Esophagus (tissue), 2 donors: ENCODE data around the gene EIF3D. TPM values are rescaled to one million over a fixed set of nuclear protein-coding genes. Genes with fewer than 3 reads are reported as not detected.

Experiments
- H3K27ac ChIP-seq, 2 donors: one replicate each; pipeline ENCODE4 v1.5.1; 2013; ENCODE audit warnings: low read depth in 2 of 2, mild to moderate bottlenecking in 2 of 2, inconsistent platforms in 1 of 2, low read length in 1 of 2, moderate library complexity in 1 of 2
- H3K27me3 ChIP-seq, 2 donors: one replicate each; pipeline ENCODE4 v1.6.1; 2013; ENCODE audit warnings: low read length in 2 of 2, control low read depth in 1 of 2, mild to moderate bottlenecking in 1 of 2; ENCODE audit not compliant: insufficient read depth in 2 of 2, control insufficient read depth in 1 of 2
- H3K36me3 ChIP-seq, 2 donors: one replicate each; pipeline ENCODE4 v1.6.1; 2013; ENCODE audit warnings: low read length in 1 of 2; ENCODE audit not compliant: control insufficient read depth in 2 of 2, insufficient read depth in 2 of 2
- H3K4me1 ChIP-seq, 2 donors: one replicate each; pipeline ENCODE4 v1.6.1; 2013; ENCODE audit warnings: low read length in 1 of 2; ENCODE audit not compliant: control insufficient read depth in 2 of 2, insufficient read depth in 2 of 2
- H3K4me3 ChIP-seq, 2 donors: one replicate each; pipeline ENCODE4 v1.5.1; 2013; ENCODE audit warnings: low read length in 2 of 2, mild to moderate bottlenecking in 2 of 2, low read depth in 1 of 2, moderate library complexity in 1 of 2
- H3K9me3 ChIP-seq, 2 donors: one replicate each; pipeline ENCODE4 v1.6.1; 2013; ENCODE audit warnings: mild to moderate bottlenecking in 2 of 2, low read depth in 1 of 2, low read length in 1 of 2, moderate library complexity in 1 of 2; ENCODE audit not compliant: control insufficient read depth in 2 of 2, insufficient read depth in 1 of 2
- WGBS, 2 donors: extraction: QIAGEN DNeasy Blood & Tissue Kit; methylation state at CpG; one replicate each; pipeline ENCODE4 v1.1.7; 2013; 5-methylcytosine and 5-hydroxymethylcytosine counted together
- polyA plus RNA-seq, 2 donors: library from polyadenylated mRNA; stranded (reverse); fragments of 200-250 nt; gene quantifications; one replicate each; pipeline ENCODE4 v1.2.3, GENCODE V29; 2013
- donor health status: healthy with polysubstance abuse.
- donor health status: Bipolar disorder and iron deficiency.

EIF3D gene
- polyA plus RNA-seq, 2 donors = 129 to 194 TPM

- H3K4me1 ChIP-seq = peaks cover 2 to 7% of the 10 kb centered on the region in 2 donors
- peak overlapping the region; percentile 54 to 83 for H3K27ac ChIP-seq
- no peak overlapping the region for H3K4me3 ChIP-seq
- H3K27me3 ChIP-seq = no peaks in the 10 kb centered on the region
- WGBS, 2 donors = 51 to 63% methylated on average over 10 of the region's 10 CpGs
- no peaks in the 10 kb centered on the region for H3K9me3 ChIP-seq
- peaks cover 3 to 30% of the 10 kb centered on the region in 2 donors for H3K36me3 ChIP-seq
Measured at GRCh38 chr22:36470994-36471331, 58.0 kb downstream of the EIF3D start.

- peaks cover 6 to 13% of the 10 kb centered on the region in 2 donors for H3K4me1 ChIP-seq
- no peaks in the 10 kb centered on the region for H3K27me3 ChIP-seq
- no peaks in the 10 kb centered on the region for H3K9me3 ChIP-seq
- H3K36me3 ChIP-seq = peaks cover 3 to 29% of the 10 kb centered on the region in 2 donors
- no peak overlapping the region for H3K4me3 ChIP-seq
- WGBS, 2 donors = 36% methylated on average over 14 of the region's 14 CpGs
- peak overlapping the region; percentile 54 to 83 for H3K27ac ChIP-seq
Measured at GRCh38 chr22:36470162-36470993, 58.6 kb downstream of the EIF3D start.

GRCh38 chr22:36469094-36469710, 59.8 kb downstream of the EIF3D start:
- H3K36me3 ChIP-seq = peaks cover 0 to 25% of the 10 kb centered on the region in 2 donors
- H3K27ac ChIP-seq = peak overlapping the region in 1 of 2 donors; percentile 62
- no peak overlapping the region for H3K4me3 ChIP-seq
- H3K27me3 ChIP-seq = no peaks in the 10 kb centered on the region
- H3K4me1 ChIP-seq = peaks cover 6 to 21% of the 10 kb centered on the region in 2 donors
- 79 to 80% methylated on average over 14 of the region's 14 CpGs for WGBS, 2 donors
- no peaks in the 10 kb centered on the region for H3K9me3 ChIP-seq

GRCh38 chr22:36467946-36468345, 61.0 kb downstream of the EIF3D start:
- Histone ChIP-seq H3K4me1 (peaks cover 6 to 21% of the 10 kb centered on the region in 2 donors), H3K4me3 (no peak overlapping the region), H3K27me3 (no peaks in the 10 kb centered on the region), H3K9me3 (no peaks in the 10 kb centered on the region), H3K36me3 (peaks cover 0 to 17% of the 10 kb centered on the region in 2 donors), H3K27ac (peak overlapping the region; percentile 15 to 95)
- 72 to 78% methylated on average over 7 of the region's 7 CpGs for WGBS, 2 donors

GRCh38 chr22:36467042-36467810, 61.7 kb downstream of the EIF3D start:
- peaks cover 0 to 13% of the 10 kb centered on the region in 2 donors for H3K36me3 ChIP-seq
- peak overlapping the region; percentile 15 to 95 for H3K27ac ChIP-seq
- H3K9me3 ChIP-seq = no peaks in the 10 kb centered on the region
- WGBS, 2 donors = 66 to 67% methylated on average over 14 of the region's 14 CpGs
- peaks cover 6 to 22% of the 10 kb centered on the region in 2 donors for H3K4me1 ChIP-seq
- H3K27me3 ChIP-seq = no peaks in the 10 kb centered on the region
- H3K4me3 ChIP-seq = no peak overlapping the region

- Histone ChIP-seq H3K4me1 (peaks cover 6 to 27% of the 10 kb centered on the region in 2 donors), H3K27me3 (no peaks in the 10 kb centered on the region), H3K36me3 (peaks cover 0 to 11% of the 10 kb centered on the region in 2 donors), H3K27ac (peak overlapping the region; percentile 86 to 95), H3K9me3 (no peaks in the 10 kb centered on the region), H3K4me3 (no peak overlapping the region)
- 76 to 81% methylated on average over 7 of the region's 7 CpGs for WGBS, 2 donors
Measured at GRCh38 chr22:36466258-36466657, 62.7 kb downstream of the EIF3D start.

- Histone ChIP-seq H3K4me3 (no peak overlapping the region), H3K36me3 (peaks cover 0 to 9% of the 10 kb centered on the region in 2 donors), H3K4me1 (peaks cover 6 to 25% of the 10 kb centered on the region in 2 donors), H3K27ac (peak overlapping the region; percentile 86 to 95), H3K27me3 (no peaks in the 10 kb centered on the region), H3K9me3 (no peaks in the 10 kb centered on the region)
- WGBS, 2 donors = 29 to 30% methylated on average over 25 of the region's 25 CpGs
Measured at GRCh38 chr22:36465232-36466021, 63.5 kb downstream of the EIF3D start.

- H3K27me3 ChIP-seq = no peaks in the 10 kb centered on the region
- H3K4me1 ChIP-seq = peaks cover 6 to 23% of the 10 kb centered on the region in 2 donors
- WGBS, 2 donors = 66 to 72% methylated on average over 20 of the region's 20 CpGs
- no peak overlapping the region for H3K4me3 ChIP-seq
- H3K36me3 ChIP-seq = peaks cover 0 to 9% of the 10 kb centered on the region in 2 donors
- H3K9me3 ChIP-seq = no peaks in the 10 kb centered on the region
- peak overlapping the region; percentile 86 to 95 for H3K27ac ChIP-seq
Measured at GRCh38 chr22:36464715-36465231, 64.2 kb downstream of the EIF3D start.
